Measurements from ENCODE around the gene SMG9.
"Not testable (repeated sequence)": the region's sequence is repeated elsewhere in the genome, so short reads cannot be mapped to it uniquely, and the experiment has no call there.

Gene SMG9

GRCh38 chr19:43774103-43774939, 19.6 kb upstream of the SMG9 start:
- H3K9me3 Mint-ChIP-seq, result no peaks in the 10 kb centered on the region
- peaks cover 45 to 87% of the 10 kb centered on the region in 2 donors for H3K36me3 Mint-ChIP-seq
- H3K4me3 Mint-ChIP-seq, result no peak overlapping the region
- no peak for DNase-seq
- ATAC-seq (replicated peaks), result no peak
- H3K4me1 Mint-ChIP-seq, result peaks cover 44 to 50% of the 10 kb centered on the region in 2 donors
- peaks cover 0 to 2% of the 10 kb centered on the region in 2 donors for H3K27me3 Mint-ChIP-seq
- H3K27ac Mint-ChIP-seq, result no peak overlapping the region

GRCh38 chr19:43773725-43774102, 19.0 kb upstream of the SMG9 start:
- H3K36me3 Mint-ChIP-seq, result peaks cover 49 to 87% of the 10 kb centered on the region in 2 donors
- DNase-seq (no peak), ATAC-seq (replicated peaks) (no peak)
- peaks cover 46 to 50% of the 10 kb centered on the region in 2 donors for H3K4me1 Mint-ChIP-seq
- no peaks in the 10 kb centered on the region for H3K9me3 Mint-ChIP-seq
- no peak overlapping the region for H3K27ac Mint-ChIP-seq
- no peaks in the 10 kb centered on the region for H3K27me3 Mint-ChIP-seq
- H3K4me3 Mint-ChIP-seq, result no peak overlapping the region

- Mint-ChIP-seq H3K27ac (peak overlapping the region; percentile 52), H3K4me1 (peaks cover 49 to 52% of the 10 kb centered on the region in 2 donors), H3K36me3 (peaks cover 55 to 88% of the 10 kb centered on the region in 2 donors), H3K4me3 (no peak overlapping the region), H3K9me3 (no peaks in the 10 kb centered on the region), H3K27me3 (no peaks in the 10 kb centered on the region)
- ATAC-seq (replicated peaks) (no peak), DNase-seq (no peak)
These were observed 14.5 kb upstream of the SMG9 start for GRCh38 chr19:43769256-43769655.

GRCh38 chr19:43768273-43769050, 13.7 kb upstream of the SMG9 start:
- peak overlapping the region; percentile 52 for H3K27ac Mint-ChIP-seq
- ATAC-seq (replicated peaks) (no peak), DNase-seq (no peak)
- H3K27me3 Mint-ChIP-seq, result no peaks in the 10 kb centered on the region
- H3K9me3 Mint-ChIP-seq, result no peaks in the 10 kb centered on the region
- peaks cover 56 to 58% of the 10 kb centered on the region in 2 donors for H3K4me1 Mint-ChIP-seq
- H3K4me3 Mint-ChIP-seq, result no peak overlapping the region
- peaks cover 54 to 88% of the 10 kb centered on the region in 2 donors for H3K36me3 Mint-ChIP-seq

- Mint-ChIP-seq H3K36me3 (peaks cover 56 to 87% of the 10 kb centered on the region in 2 donors), H3K9me3 (peaks cover 0 to under 1% of the 10 kb centered on the region in 2 donors), H3K4me3 (no peak overlapping the region), H3K4me1 (peaks cover 62 to 63% of the 10 kb centered on the region in 2 donors), H3K27me3 (no peaks in the 10 kb centered on the region), H3K27ac (peak overlapping the region; percentile 92)
- ATAC-seq (replicated peaks) (no peak), DNase-seq (no peak)
These were observed 13.1 kb upstream of the SMG9 start for GRCh38 chr19:43767818-43768217.

- DNase-seq (no peak), ATAC-seq (replicated peaks) (no peak)
- Mint-ChIP-seq H3K27me3 (no peaks in the 10 kb centered on the region), H3K4me3 (peak overlapping the region; percentile 33 to 40), H3K36me3 (peaks cover 59 to 86% of the 10 kb centered on the region in 2 donors), H3K9me3 (peaks cover 0 to 4% of the 10 kb centered on the region in 2 donors), H3K27ac (peak overlapping the region; percentile 92), H3K4me1 (peaks cover 66 to 67% of the 10 kb centered on the region in 2 donors)
These were observed 12.6 kb upstream of the SMG9 start for GRCh38 chr19:43767316-43767715.

GRCh38 chr19:43766755-43767043, 11.9 kb upstream of the SMG9 start:
- ATAC-seq (replicated peaks) (no peak), DNase-seq (no peak)
- Mint-ChIP-seq H3K27ac (peak overlapping the region; percentile 92), H3K9me3 (peaks cover 0 to 4% of the 10 kb centered on the region in 2 donors), H3K36me3 (peaks cover 57 to 83% of the 10 kb centered on the region in 2 donors), H3K4me1 (peaks cover 71 to 74% of the 10 kb centered on the region in 2 donors), H3K4me3 (peak overlapping the region; percentile 33 to 53), H3K27me3 (no peaks in the 10 kb centered on the region)

- peaks cover 0 to 4% of the 10 kb centered on the region in 2 donors for H3K9me3 Mint-ChIP-seq
- DNase-seq (peak; percentile 84), ATAC-seq (replicated peaks) (peak; percentile 84 to 88)
- H3K27ac Mint-ChIP-seq, result peak overlapping the region; percentile 92
- peak overlapping the region; percentile 33 to 53 for H3K4me3 Mint-ChIP-seq
- H3K4me1 Mint-ChIP-seq, result peaks cover 75 to 84% of the 10 kb centered on the region in 2 donors
- H3K36me3 Mint-ChIP-seq, result peaks cover 46 to 72% of the 10 kb centered on the region in 2 donors
- no peaks in the 10 kb centered on the region for H3K27me3 Mint-ChIP-seq
These were observed 10.5 kb upstream of the SMG9 start for GRCh38 chr19:43765109-43765876.

GRCh38 chr19:43764684-43765083, 9.9 kb upstream of the SMG9 start:
- Mint-ChIP-seq H3K4me3 (peak overlapping the region; percentile 11 to 31), H3K27ac (peak overlapping the region; percentile 92), H3K4me1 (peaks cover 69 to 83% of the 10 kb centered on the region in 2 donors), H3K36me3 (peaks cover 41 to 66% of the 10 kb centered on the region in 2 donors)
- DNase-seq; ATAC-seq (replicated peaks); H3K27me3 Mint-ChIP-seq; H3K9me3 Mint-ChIP-seq: not testable (repeated sequence)

GRCh38 chr19:43763473-43763939, 8.7 kb upstream of the SMG9 start:
- Mint-ChIP-seq H3K27me3 (no peaks in the 10 kb centered on the region), H3K9me3 (peaks cover 0 to 4% of the 10 kb centered on the region in 2 donors), H3K36me3 (peaks cover 30 to 54% of the 10 kb centered on the region in 2 donors), H3K4me1 (peaks cover 68 to 82% of the 10 kb centered on the region in 2 donors), H3K4me3 (peak overlapping the region; percentile 18 to 64), H3K27ac (peak overlapping the region; percentile 95)
- DNase-seq, result peak; percentile 68
- ATAC-seq (replicated peaks), result peak; percentile 51 to 52

- peaks cover 68 to 88% of the 10 kb centered on the region in 2 donors for H3K4me1 Mint-ChIP-seq
- peak overlapping the region in 1 of 2 donors; percentile 19 for H3K4me3 Mint-ChIP-seq
- H3K27ac Mint-ChIP-seq, result peak overlapping the region; percentile 20
These were observed 8.1 kb upstream of the SMG9 start for GRCh38 chr19:43762814-43763213.

GRCh38 chr19:43760941-43761340, 6.2 kb upstream of the SMG9 start:
- Mint-ChIP-seq H3K36me3 (peaks cover 15 to 42% of the 10 kb centered on the region in 2 donors), H3K27ac (peak overlapping the region; percentile 76), H3K9me3 (peaks cover 0 to 4% of the 10 kb centered on the region in 2 donors), H3K27me3 (no peaks in the 10 kb centered on the region), H3K4me1 (peaks cover 61 to 88% of the 10 kb centered on the region in 2 donors), H3K4me3 (no peak overlapping the region)
- DNase-seq (no peak), ATAC-seq (replicated peaks) (no peak)

More at GRCh38 chr19:43762814-43763213, 8.1 kb upstream of the SMG9 start:
- DNase-seq, result no peak
- no peak for ATAC-seq (replicated peaks)
- no peaks in the 10 kb centered on the region for H3K27me3 Mint-ChIP-seq
- H3K9me3 Mint-ChIP-seq, result peaks cover 0 to 4% of the 10 kb centered on the region in 2 donors
- peaks cover 28 to 50% of the 10 kb centered on the region in 2 donors for H3K36me3 Mint-ChIP-seq

GRCh38 chr19:43759515-43759914, 4.8 kb upstream of the SMG9 start:
- no peaks in the 10 kb centered on the region for H3K27me3 Mint-ChIP-seq
- DNase-seq, result no peak
- peaks cover 0 to 4% of the 10 kb centered on the region in 2 donors for H3K9me3 Mint-ChIP-seq
- ATAC-seq (replicated peaks), result no peak
- no peak overlapping the region for H3K4me3 Mint-ChIP-seq
- H3K36me3 Mint-ChIP-seq, result peaks cover 20 to 44% of the 10 kb centered on the region in 2 donors
- H3K27ac Mint-ChIP-seq, result peak overlapping the region; percentile 1
- H3K4me1 Mint-ChIP-seq, result peaks cover 58 to 86% of the 10 kb centered on the region in 2 donors

All from stimulated activated naive B cell treated with anti-CD40 and anti-IgM and Interleukin-4, amounts not matched to agents 10 μg/mL and 1 μg/mL and 100 μg/mL, for 72 hours (primary cell).